Fibroblast of skin of scalp (primary cell): ENCODE results near the gene BLOC1S3.

Experiments
- DNase-seq: peaks from one replicate; pipeline ENCODE4 v3.0.0-alpha.2; 2013

Gene BLOC1S3

GRCh38 chr19:45162608-45163143 is 15.9 kb upstream of the BLOC1S3 start:
- DNase-seq = no peak

GRCh38 chr19:45163156-45163555 is 15.4 kb upstream of the BLOC1S3 start:
- DNase-seq = no peak

- no peak for DNase-seq
Observed at GRCh38 chr19:45163751-45164460, 14.7 kb upstream of the BLOC1S3 start.

- peak; percentile 48 for DNase-seq
Observed at GRCh38 chr19:45164577-45165335, 13.8 kb upstream of the BLOC1S3 start.

GRCh38 chr19:45166723-45167252 is 11.8 kb upstream of the BLOC1S3 start:
- DNase-seq = no peak

GRCh38 chr19:45168767-45169351 is 9.7 kb upstream of the BLOC1S3 start:
- no peak for DNase-seq

DNA sequence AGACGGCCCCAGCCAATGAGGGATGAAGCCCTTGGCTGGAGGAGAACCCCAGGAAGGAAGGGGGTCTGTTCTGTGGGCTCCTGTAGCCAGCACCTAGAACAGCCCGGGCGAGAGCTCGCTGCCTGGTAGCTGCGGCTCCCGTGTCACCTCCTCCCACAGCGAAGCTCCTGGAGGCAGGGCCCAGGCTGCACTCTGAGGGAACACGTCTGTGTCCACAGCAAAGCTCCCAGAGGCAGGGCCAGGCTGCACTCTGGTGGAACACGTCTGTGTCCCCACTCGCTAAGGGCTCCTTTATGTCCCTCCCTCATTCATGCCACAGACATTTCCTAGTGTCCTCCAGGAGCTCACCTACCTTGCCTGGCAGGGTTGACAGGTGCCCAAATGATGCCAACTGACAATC is 9.0 kb upstream of the BLOC1S3 start:
- DNase-seq = no peak

DNA sequence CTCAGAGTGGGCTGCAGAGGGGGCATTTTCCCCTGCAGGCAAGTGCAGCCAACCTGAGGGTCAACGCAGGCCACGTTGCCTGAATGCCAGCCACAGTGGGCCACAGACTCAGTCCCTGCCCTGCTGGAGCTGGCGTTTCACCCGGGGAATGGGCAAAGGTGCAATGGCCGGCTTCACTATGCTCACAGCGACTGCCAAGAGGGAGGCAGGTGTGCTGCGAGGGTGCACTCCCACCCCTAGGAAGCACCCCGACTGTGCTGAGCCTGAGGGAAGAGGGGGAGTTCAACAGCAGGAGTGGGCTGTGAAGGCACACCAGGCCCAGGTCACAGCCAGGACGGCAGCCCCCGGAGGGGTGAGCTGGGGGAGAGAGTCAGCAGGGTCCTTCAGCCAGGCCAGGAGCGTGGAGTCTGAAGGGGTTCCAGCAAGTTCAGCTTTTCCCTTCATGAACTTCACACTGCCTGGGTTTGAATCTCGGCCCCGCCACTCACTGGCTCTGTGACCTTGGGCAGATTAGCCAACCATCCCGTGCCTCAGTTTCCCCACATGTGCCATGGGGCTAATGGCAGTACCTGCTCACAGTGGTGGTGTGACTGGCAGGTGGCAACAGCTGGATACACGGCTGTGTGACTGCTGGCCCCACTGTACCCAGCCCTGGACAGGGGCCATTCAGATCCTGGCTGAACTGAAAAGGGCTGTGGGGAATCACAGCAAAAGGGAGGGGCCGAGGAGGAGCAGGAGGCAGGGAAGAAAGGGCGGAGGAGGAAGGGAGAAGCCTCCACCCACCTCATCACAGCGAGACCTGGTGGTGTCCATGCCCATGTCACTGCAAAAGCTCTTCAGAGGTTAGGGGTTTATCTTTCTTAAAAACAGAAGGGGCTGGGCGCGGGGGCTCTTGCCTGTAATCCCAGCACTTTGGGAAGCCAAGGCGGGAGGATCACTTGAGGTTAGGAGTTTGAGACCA is 8.2 kb upstream of the BLOC1S3 start:
- no peak for DNase-seq

- no peak for DNase-seq
Observed at GRCh38 chr19:45171211-45171623, 7.4 kb upstream of the BLOC1S3 start.

DNA sequence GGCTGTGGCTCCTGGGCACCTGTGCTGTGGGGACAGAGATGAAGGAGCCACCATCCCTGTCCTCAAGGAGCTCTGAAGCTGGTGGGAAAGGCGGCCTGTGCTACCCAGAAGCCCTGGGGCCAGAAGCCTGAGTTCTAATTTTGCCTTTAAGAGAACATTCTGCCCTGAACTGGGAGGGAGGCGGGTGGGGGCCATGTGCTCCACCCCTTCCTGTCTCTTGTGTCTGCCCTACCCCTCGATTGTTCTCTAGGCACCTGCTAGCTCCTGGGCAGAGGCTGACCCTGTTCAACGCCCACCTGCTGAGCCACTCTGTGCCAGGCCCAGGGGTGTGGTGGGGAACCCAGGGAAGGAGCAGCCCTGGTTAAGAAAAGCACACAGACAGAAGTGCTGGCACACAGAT is 6.4 kb upstream of the BLOC1S3 start:
- DNase-seq = no peak

DNA sequence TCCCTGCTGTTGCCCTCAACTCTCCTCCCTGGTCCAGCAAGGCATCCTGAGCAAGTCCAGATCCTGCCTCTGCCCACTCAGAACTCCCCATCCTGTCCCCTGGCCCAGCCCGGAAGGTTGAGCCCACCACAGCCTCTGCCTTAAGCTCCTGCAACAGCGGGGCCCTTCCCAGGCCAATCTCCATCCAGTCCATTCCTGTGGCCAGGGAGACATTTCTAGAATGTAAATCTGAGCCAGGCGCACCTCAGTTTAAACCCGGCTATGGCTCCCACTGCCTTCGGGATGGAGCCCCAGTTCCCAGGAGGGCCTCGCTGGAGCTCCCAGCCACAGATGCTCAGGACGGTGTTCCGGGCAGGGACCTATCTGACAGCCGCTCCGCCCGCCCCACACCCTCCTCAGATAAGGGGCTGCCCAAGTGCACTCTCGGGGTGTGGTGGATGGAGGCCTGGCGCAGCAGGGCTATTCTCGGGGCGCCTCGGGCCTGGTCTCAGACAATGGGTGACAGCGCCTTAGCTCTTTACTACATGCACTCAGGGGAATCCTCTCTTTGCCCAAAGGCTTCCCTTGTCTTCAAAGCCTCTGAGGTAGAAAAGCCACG is 5.9 kb upstream of the BLOC1S3 start:
- no peak for DNase-seq

- DNase-seq = no peak
Observed at GRCh38 chr19:45173816-45174215, 4.8 kb upstream of the BLOC1S3 start.

- DNase-seq = no peak
Observed at GRCh38 chr19:45175515-45176345, 2.9 kb upstream of the BLOC1S3 start.

- DNase-seq = peak; percentile 29
Observed at GRCh38 chr19:45177817-45178261, 745 bp upstream of the BLOC1S3 start, which contains the start of gene TRAPPC6A. Gene TRAPPC6A (minus strand): TSS chr19:45178237. CDS start chr19:45178218, 19 bp downstream.

GRCh38 chr19:45179072-45179891 is 698 bp downstream of the BLOC1S3 start:
- DNase-seq = peak; percentile 30

- no peak for DNase-seq
Observed at GRCh38 chr19:45179892-45180370, 1.3 kb downstream of the BLOC1S3 start.

GRCh38 chr19:45180936-45181335 is 2.4 kb downstream of the BLOC1S3 start:
- DNase-seq = no peak

DNA sequence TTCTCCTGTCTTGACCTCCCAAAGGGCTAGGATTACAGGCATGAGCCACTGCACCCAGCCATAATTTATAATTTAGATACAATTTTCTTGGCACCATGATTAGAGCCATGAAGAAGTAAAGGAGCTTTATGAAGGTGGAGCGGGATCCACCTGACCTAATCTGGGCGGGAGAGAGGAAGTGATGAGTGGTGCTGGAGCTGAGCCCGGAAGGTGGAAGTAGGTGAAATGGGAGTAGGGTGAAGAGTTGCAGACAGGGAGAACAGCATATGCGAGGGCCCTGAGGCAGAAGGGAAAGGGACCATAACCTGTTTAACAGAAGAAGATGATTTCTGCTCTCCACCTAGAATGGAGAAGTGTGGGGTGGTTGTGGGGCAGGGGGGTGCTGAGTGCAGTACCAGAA is 4.2 kb downstream of the BLOC1S3 start:
- DNase-seq = no peak

- DNase-seq = no peak
Observed at GRCh38 chr19:45184115-45184514, 5.5 kb downstream of the BLOC1S3 start.
